ENCODE data around the gene SREBF2. TPM values are rescaled to one million over a fixed set of nuclear protein-coding genes. Genes with fewer than 3 reads are reported as not detected.

Gene SREBF2
- polyA plus RNA-seq, 3 donors = 22.2 to 25.1 (median 24.5) TPM

DNA sequence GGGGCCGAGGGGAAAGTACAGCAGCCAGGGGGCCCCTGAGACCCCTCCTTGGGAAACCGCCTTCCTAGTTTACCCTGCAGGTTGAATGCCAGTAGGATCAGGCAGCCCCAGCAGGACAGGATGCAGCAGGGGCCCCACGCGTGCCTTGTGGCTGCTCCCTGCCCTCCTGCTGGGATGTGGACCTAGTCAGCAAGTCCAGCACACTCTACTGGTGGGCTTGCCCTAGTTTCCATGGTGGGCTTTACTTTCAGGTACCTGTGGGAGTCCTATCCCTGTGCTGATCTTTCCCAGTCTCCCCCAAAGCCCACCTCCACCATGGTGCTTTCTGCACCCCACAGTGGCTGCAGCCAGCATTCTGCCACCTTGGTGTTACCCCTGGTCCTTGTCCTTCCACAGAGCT is 59.8 kb downstream of the SREBF2 start:
- no peak overlapping the region for H2AFZ ChIP-seq (ENCODE audit: insufficient read depth, low read depth, low read length, poor library complexity, severe bottlenecking)
- no peak for DNase-seq
- H3K4me1 ChIP-seq (ENCODE audit: control insufficient read depth in 1 of 2, insufficient read depth in 2 of 2, low read length in 2 of 2) = no peaks in the 10 kb centered on the region
- no peak overlapping the region for H3K4me2 ChIP-seq (replicated peaks; ENCODE audit: extremely low read depth, low read length, poor library complexity, severe bottlenecking)
- no peak overlapping the region for H3K4me3 Mint-ChIP-seq
- peaks cover 0 to 1% (median 0%) of the 10 kb centered on the region in 3 donors for H3K27me3 Mint-ChIP-seq (ENCODE audit: low read depth in 3 of 3)
- no peaks in the 10 kb centered on the region for H3K9me3 ChIP-seq (replicated peaks in 1 of 2; ENCODE audit: control insufficient read depth in 1 of 2, insufficient read depth in 1 of 2, low read length in 2 of 2)
- H3K27ac ChIP-seq (ENCODE audit: low read depth in 1 of 2, low read length in 2 of 2) = no peak overlapping the region
- peaks cover 83 to 95% of the 10 kb centered on the region in 2 donors for H3K36me3 ChIP-seq (replicated peaks in 1 of 2; ENCODE audit: control insufficient read depth in 1 of 2, insufficient read depth in 2 of 2, low read length in 2 of 2)
- H3K79me2 ChIP-seq (ENCODE audit: insufficient read depth, low read length) = no peaks in the 10 kb centered on the region
- no peak overlapping the region for H3K9ac ChIP-seq (ENCODE audit: insufficient read depth, low read length, poor library complexity, severe bottlenecking)
- H3K9me3 Mint-ChIP-seq = no peaks in the 10 kb centered on the region
- peaks cover 80 to 94% of the 10 kb centered on the region in 2 donors for H3K36me3 Mint-ChIP-seq
- H3K27me3 ChIP-seq (ENCODE audit: control insufficient read depth in 2 of 2, insufficient read depth in 2 of 2, low read length in 2 of 2) = no peaks in the 10 kb centered on the region
- H3K4me1 Mint-ChIP-seq = no peaks in the 10 kb centered on the region
- WGBS (ENCODE audit: insufficient coverage) = 95% methylated on average over 4 of the region's 4 CpGs
- H4K20me1 ChIP-seq (ENCODE audit: insufficient read depth, low read length) = no peaks in the 10 kb centered on the region
- intact Hi-C loops (cut with micrococcal nuclease) = no loop called here
- H3K4me3 ChIP-seq (replicated peaks in 1 of 3; ENCODE audit: low read depth in 2 of 3, low read length in 3 of 3) = no peak overlapping the region
- TF ChIP-seq, protein P1, sequence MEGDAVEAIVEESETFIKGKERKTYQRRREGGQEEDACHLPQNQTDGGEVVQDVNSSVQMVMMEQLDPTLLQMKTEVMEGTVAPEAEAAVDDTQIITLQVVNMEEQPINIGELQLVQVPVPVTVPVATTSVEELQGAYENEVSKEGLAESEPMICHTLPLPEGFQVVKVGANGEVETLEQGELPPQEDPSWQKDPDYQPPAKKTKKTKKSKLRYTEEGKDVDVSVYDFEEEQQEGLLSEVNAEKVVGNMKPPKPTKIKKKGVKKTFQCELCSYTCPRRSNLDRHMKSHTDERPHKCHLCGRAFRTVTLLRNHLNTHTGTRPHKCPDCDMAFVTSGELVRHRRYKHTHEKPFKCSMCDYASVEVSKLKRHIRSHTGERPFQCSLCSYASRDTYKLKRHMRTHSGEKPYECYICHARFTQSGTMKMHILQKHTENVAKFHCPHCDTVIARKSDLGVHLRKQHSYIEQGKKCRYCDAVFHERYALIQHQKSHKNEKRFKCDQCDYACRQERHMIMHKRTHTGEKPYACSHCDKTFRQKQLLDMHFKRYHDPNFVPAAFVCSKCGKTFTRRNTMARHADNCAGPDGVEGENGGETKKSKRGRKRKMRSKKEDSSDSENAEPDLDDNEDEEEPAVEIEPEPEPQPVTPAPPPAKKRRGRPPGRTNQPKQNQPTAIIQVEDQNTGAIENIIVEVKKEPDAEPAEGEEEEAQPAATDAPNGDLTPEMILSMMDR (IDR thresholded peaks at IDR 0.05) = no peak
- H3K27ac Mint-ChIP-seq = peak overlapping the region in 1 of 7 donors; percentile 65

DNA sequence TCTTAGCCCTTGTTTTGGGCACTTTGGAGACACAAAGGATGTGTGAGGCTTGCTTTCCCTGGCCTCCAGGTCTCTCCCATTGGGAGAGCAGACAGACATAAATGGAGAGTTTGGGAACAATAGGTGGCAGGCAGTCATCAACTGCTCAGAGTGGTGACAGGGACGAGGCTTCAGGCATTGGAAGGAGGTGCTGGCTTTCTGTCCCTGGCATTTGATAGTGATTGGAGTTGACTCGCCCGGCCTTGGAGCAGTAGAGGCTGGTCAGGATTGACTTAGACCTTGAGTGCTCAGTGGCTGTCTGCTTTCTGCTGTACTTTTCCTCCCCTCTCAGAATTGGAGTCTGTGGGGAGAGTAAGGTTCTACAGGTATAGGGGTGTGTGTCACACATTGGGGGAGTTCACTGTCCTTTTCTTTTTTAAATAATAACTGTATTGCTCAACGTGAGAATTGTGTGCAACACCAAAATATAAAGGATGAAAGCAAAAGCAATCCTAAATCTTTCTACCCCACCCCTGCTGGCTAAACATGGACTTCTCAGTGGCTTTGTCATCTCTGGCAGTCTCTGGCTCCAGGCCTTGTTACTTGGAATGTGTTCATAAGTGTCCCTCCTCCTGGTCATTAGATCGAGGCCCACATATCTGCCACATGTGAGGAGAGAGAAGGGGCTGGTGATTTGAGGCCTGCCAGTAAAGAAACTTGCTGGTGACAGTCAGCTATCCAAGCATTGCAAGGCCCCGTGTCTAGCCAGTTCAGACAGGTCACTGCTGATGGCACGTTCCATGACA is 60.9 kb downstream of the SREBF2 start:
- peaks cover 81 to 95% of the 10 kb centered on the region in 2 donors for H3K36me3 ChIP-seq (replicated peaks in 1 of 2; ENCODE audit: control insufficient read depth in 1 of 2, insufficient read depth in 2 of 2, low read length in 2 of 2)
- H3K4me1 ChIP-seq (ENCODE audit: control insufficient read depth in 1 of 2, insufficient read depth in 2 of 2, low read length in 2 of 2) = no peaks in the 10 kb centered on the region
- peaks cover 0 to 1% (median 0%) of the 10 kb centered on the region in 3 donors for H3K27me3 Mint-ChIP-seq (ENCODE audit: low read depth in 3 of 3)
- H4K20me1 ChIP-seq (ENCODE audit: insufficient read depth, low read length) = no peaks in the 10 kb centered on the region
- H3K27me3 ChIP-seq (ENCODE audit: control insufficient read depth in 2 of 2, insufficient read depth in 2 of 2, low read length in 2 of 2) = no peaks in the 10 kb centered on the region
- WGBS (ENCODE audit: insufficient coverage) = 96% methylated on average over 5 of the region's 7 CpGs
- no peak overlapping the region for H3K4me3 Mint-ChIP-seq
- TF ChIP-seq, protein P1 (IDR thresholded peaks at IDR 0.05) = no peak
- no peak overlapping the region for H3K4me3 ChIP-seq (replicated peaks in 1 of 3; ENCODE audit: low read depth in 2 of 3, low read length in 3 of 3)
- no peaks in the 10 kb centered on the region for H3K9me3 ChIP-seq (replicated peaks in 1 of 2; ENCODE audit: control insufficient read depth in 1 of 2, insufficient read depth in 1 of 2, low read length in 2 of 2)
- peaks cover 80 to 94% of the 10 kb centered on the region in 2 donors for H3K36me3 Mint-ChIP-seq
- H2AFZ ChIP-seq (ENCODE audit: insufficient read depth, low read depth, low read length, poor library complexity, severe bottlenecking) = no peak overlapping the region
- no peaks in the 10 kb centered on the region for H3K4me1 Mint-ChIP-seq
- no peak for DNase-seq
- no peak overlapping the region for H3K27ac ChIP-seq (ENCODE audit: low read depth in 1 of 2, low read length in 2 of 2)
- H3K79me2 ChIP-seq (ENCODE audit: insufficient read depth, low read length) = no peaks in the 10 kb centered on the region
- H3K4me2 ChIP-seq (replicated peaks; ENCODE audit: extremely low read depth, low read length, poor library complexity, severe bottlenecking) = no peak overlapping the region
- no peaks in the 10 kb centered on the region for H3K9me3 Mint-ChIP-seq
- H3K9ac ChIP-seq (ENCODE audit: insufficient read depth, low read length, poor library complexity, severe bottlenecking) = no peak overlapping the region
- intact Hi-C loops (cut with micrococcal nuclease) = no loop called here
- H3K27ac Mint-ChIP-seq = peak overlapping the region in 1 of 7 donors; percentile 46

All from CD14-positive monocyte (primary cell).